Measurements from ENCODE around the gene MIA3. TPM values are rescaled to one million over a fixed set of nuclear protein-coding genes. Genes with fewer than 3 reads are reported as not detected.

The MIA3 gene
- total and polyA plus RNA-seq, 9 of the 15 experiments (the other 6 are each of a cell fraction or from before 2014, with no cell fraction given), result 21.6 to 89.4 (median 40.8) TPM

DNA sequence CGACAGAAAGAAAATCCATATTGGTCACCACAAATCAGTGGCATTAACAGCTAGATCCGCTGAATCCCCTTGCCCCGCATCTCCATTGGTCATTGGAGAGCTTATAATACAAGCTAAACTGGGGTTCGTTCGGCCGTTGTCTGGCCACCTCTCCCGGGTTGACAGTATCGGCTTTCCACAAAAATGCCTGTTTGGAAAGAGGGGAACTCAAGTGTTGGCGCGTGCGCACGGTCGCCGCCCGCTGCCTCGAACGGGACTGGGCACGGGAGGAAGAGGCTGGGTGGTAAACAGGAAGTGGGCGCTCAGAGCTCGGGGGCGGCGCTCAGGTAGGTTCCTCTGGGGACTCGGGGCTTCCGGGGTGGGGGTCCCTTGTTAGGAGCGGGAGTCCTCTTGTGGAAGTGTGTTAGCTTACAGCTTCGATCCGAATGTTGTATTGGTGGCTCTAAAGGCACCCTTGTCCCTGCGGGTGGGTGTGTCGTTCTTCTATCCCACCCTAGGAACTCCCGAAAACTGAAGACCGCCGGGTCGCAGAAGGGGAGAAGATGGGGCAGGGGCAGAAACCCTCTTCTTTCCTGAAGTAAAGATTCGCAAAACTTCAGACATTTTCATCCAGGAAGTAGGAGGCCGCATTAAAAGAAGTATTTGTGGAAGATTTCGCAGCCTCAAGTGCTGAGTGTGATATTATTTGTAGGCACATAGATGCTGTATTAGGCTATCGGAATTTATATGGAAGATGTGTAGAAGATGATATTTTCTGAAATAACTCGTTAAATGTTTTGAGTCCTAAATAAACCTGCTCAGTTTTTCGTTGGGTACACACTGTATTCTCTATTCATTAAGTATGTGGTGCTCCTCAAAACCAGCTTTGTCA lies 95.4 kb downstream of the MIA3 start (continued):
- no peak for TF ChIP-seq NR2C2 (CRISPR knock-in tag; IDR thresholded peaks at IDR 0.05)
- no peak for TF ChIP-seq NR2C2 (tag; IDR thresholded peaks at IDR 0.05)
- TF ChIP-seq CBX5 (IDR thresholded peaks at IDR 0.05; ENCODE audit: borderline replicate concordance, low read depth), result no peak
- TF ChIP-seq ZNF175 (CRISPR knock-in tag; IDR thresholded peaks at IDR 0.05; ENCODE audit: low read depth), result no peak
- TF ChIP-seq SIN3B (IDR thresholded peaks at IDR 0.05; ENCODE audit: low read depth), result no peak
- no peak for TF ChIP-seq PHB2 (IDR thresholded peaks at IDR 0.05; ENCODE audit: low read depth)
- TF ChIP-seq CLOCK (CRISPR knock-in tag; IDR thresholded peaks at IDR 0.05; ENCODE audit: borderline replicate concordance), result no peak
- TF ChIP-seq E2F4 (CRISPR knock-in tag; IDR thresholded peaks at IDR 0.05; ENCODE audit: low read depth), result no peak
- no peak for TF ChIP-seq ARHGAP35 (IDR thresholded peaks at IDR 0.05; ENCODE audit: partially characterized antibody)
- no peak for TF ChIP-seq HIVEP1 (CRISPR knock-in tag; IDR thresholded peaks at IDR 0.05)
- TF ChIP-seq ZNF316 (IDR thresholded peaks at IDR 0.05), result peak; percentile 56
- TF ChIP-seq ZNF75A (CRISPR knock-in tag; IDR thresholded peaks at IDR 0.05), result no peak; the same call in 1 of the 2 replicates
- TF ChIP-seq POLR2AphosphoS5 (IDR thresholded peaks at IDR 0.05; ENCODE audit: control insufficient read depth, insufficient read depth, low read depth, low read length), result peak; percentile 87
- TF ChIP-seq BCLAF1 (IDR thresholded peaks at IDR 0.05; ENCODE audit: borderline replicate concordance in 1 of 2, control insufficient read depth in 1 of 2, low read depth in 2 of 2, low read length in 1 of 2), result 0 out of 4 replicates have a peak, but pooled peaks of 1 of the 2 experiments have one; percentile 49
- TF ChIP-seq ZNF57 (CRISPR knock-in tag; IDR thresholded peaks at IDR 0.05), result no peak
- no peak; a peak in 1 of 4 replicates for TF ChIP-seq KDM4B (IDR thresholded peaks at IDR 0.05; ENCODE audit: borderline replicate concordance in 2 of 2, low read depth in 1 of 2)
- TF ChIP-seq ZNF780A (CRISPR knock-in tag; IDR thresholded peaks at IDR 0.05), result no peak
- TF ChIP-seq, protein P1, sequence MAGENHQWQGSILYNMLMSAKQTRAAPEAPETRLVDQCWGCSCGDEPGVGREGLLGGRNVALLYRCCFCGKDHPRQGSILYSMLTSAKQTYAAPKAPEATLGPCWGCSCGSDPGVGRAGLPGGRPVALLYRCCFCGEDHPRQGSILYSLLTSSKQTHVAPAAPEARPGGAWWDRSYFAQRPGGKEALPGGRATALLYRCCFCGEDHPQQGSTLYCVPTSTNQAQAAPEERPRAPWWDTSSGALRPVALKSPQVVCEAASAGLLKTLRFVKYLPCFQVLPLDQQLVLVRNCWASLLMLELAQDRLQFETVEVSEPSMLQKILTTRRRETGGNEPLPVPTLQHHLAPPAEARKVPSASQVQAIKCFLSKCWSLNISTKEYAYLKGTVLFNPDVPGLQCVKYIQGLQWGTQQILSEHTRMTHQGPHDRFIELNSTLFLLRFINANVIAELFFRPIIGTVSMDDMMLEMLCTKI (IDR thresholded peaks at IDR 0.05; ENCODE audit: partially characterized antibody), result no peak
- TF ChIP-seq KDM2B (CRISPR knock-in tag; IDR thresholded peaks at IDR 0.05), result no peak
